SK-N-SH (cell line): ENCODE measurements around the gene AIFM3. TPM values are rescaled to one million over a fixed set of nuclear protein-coding genes. Genes with fewer than 3 reads are reported as not detected.

ENCODE experiments used
- CTCF ChIA-PET: fragments of 300-600, 350-600 bp; formaldehyde crosslinking; extraction: SDS; loops from one replicate; lab custom pipeline; 2021; lab: Yijun Ruan, JAX
- POLR2A ChIA-PET: fragments of 350-600 bp; sonication (Branson Sonifier 250); formaldehyde crosslinking; extraction: SDS; loops from one replicate; lab custom pipeline; 2020; ENCODE audit warnings: antibody characterized with exemption, inconsistent platforms; lab: Yijun Ruan, JAX
- DNase-seq: peaks from one replicate; pipeline ENCODE4 v3.0.0; 2012
- H2AFZ ChIP-seq: fragments of 200-600 bp; sonication (generic); 2 replicates; pipeline ENCODE4 v1.8.1; 2016; ENCODE audit warnings: antibody characterized with exemption, mild to moderate bottlenecking, low read depth
- H3F3A ChIP-seq: fragments of 200-600 bp; sonication (generic); replicated peaks from 2 replicates; pipeline ENCODE3; 2016; ENCODE audit warnings: antibody characterized with exemption, mild to moderate bottlenecking; ENCODE audit not compliant: insufficient read depth
- H3K27ac ChIP-seq, 2 experiments: fragments of 200-500 bp in 1 of 2; fragments of 200-600 bp in 1 of 2; sonication (Bioruptor generic) in 1 of 2; sonication (generic), shearing (Covaris generic) in 1 of 2; 2 replicates each; pipeline versions ENCODE4 v1.5.1 to v1.6.1; 2014 to 2016; ENCODE audit warnings: low read depth in 2 of 2, inconsistent platforms in 1 of 2, low read length in 1 of 2, mild to moderate bottlenecking in 1 of 2, mixed read lengths in 1 of 2
- H3K27me3 ChIP-seq: fragments of 200-600 bp; sonication (generic), shearing (Covaris generic); 2 replicates; pipeline ENCODE4 v1.6.1; 2016; ENCODE audit warnings: mixed run types; ENCODE audit not compliant: insufficient read depth
- H3K36me3 ChIP-seq, 2 experiments: fragments of 200-500 bp in 1 of 2; fragments of 200-600 bp in 1 of 2; sonication (Bioruptor generic) in 1 of 2; sonication (generic) in 1 of 2; replicated peaks in 1 of 2; 2 replicates each; pipeline versions ENCODE3 to v1.5.1; 2014 to 2016; ENCODE audit warnings: low read length in 1 of 2, mild to moderate bottlenecking in 1 of 2; ENCODE audit not compliant: insufficient read depth in 2 of 2, control insufficient read depth in 1 of 2
- H3K4me1 ChIP-seq, 2 experiments: fragments of 200-500 bp in 1 of 2; fragments of 200-600 bp in 1 of 2; sonication (Bioruptor generic) in 1 of 2; sonication (generic), shearing (Covaris generic) in 1 of 2; 2 replicates each; pipeline versions ENCODE4 v1.5.1 to v1.6.1; 2014 to 2016; ENCODE audit warnings: low read depth in 1 of 2, low read length in 1 of 2, mixed run types in 1 of 2; ENCODE audit not compliant: insufficient read depth in 2 of 2, control insufficient read depth in 1 of 2
- H3K4me2 ChIP-seq: fragments of 200-600 bp; sonication (generic), shearing (Covaris generic); 2 replicates; pipeline ENCODE4 v1.6.1; 2017; ENCODE audit warnings: mixed run types
- H3K4me3 ChIP-seq, 2 experiments: fragments of 200-500 bp in 1 of 2; fragments of 200-600 bp in 1 of 2; sonication (Bioruptor generic) in 1 of 2; sonication (generic), shearing (Covaris generic) in 1 of 2; 2 replicates each; pipeline versions ENCODE4 v1.5.1 to v1.8.1; 2014 to 2016; ENCODE audit warnings: low read depth in 2 of 2, inconsistent platforms in 1 of 2, low read length in 1 of 2, mild to moderate bottlenecking in 1 of 2, mixed read lengths in 1 of 2, moderate library complexity in 1 of 2
- H3K79me2 ChIP-seq: fragments of 200-600 bp; sonication (generic); 2 replicates; pipeline ENCODE4 v1.8.1; 2017; ENCODE audit warnings: mild to moderate bottlenecking; ENCODE audit not compliant: insufficient read depth
- H3K9ac ChIP-seq: fragments of 200-600 bp; sonication (generic); 2 replicates; pipeline ENCODE4 v1.6.1; 2017; ENCODE audit warnings: mixed run types
- H3K9me2 ChIP-seq: fragments of 200-600 bp; sonication (generic); 2 replicates; pipeline ENCODE4 v1.6.1; 2017; ENCODE audit warnings: mixed run types
- H3K9me3 ChIP-seq: fragments of 200-600 bp; sonication (generic); 2 replicates; pipeline ENCODE4 v1.6.1; 2017; ENCODE audit warnings: mixed run types, mild to moderate bottlenecking, moderate library complexity
- H4K20me1 ChIP-seq: fragments of 200-600 bp; sonication (generic); 2 replicates; pipeline ENCODE4 v1.6.1; 2017; ENCODE audit warnings: mild to moderate bottlenecking, mixed run types; ENCODE audit not compliant: insufficient read depth
- CHD2 ChIP-seq: fragments of 150-350 bp; IDR thresholded peaks from 2 replicates; pipeline ENCODE4 v1.6.1; 2018; ENCODE audit warnings: low read length; ENCODE audit not compliant: partially characterized antibody
- ELF1 ChIP-seq: IDR thresholded peaks from 2 replicates; pipeline ENCODE4 v1.4.0; 2012
- EP300 ChIP-seq, 2 experiments: IDR thresholded peaks; 2 replicates each; pipeline versions ENCODE4 v1.4.0 to v1.6.1; 2012; ENCODE audit warnings: borderline replicate concordance in 1 of 2, low read depth in 1 of 2, low read length in 1 of 2
- FOXJ3 ChIP-seq: sonication (generic); formaldehyde crosslinking; IDR thresholded peaks from 2 replicates; pipeline ENCODE4 v1.5.1; 2020; ENCODE audit warnings: mild to moderate bottlenecking, missing genetic modification reagents
- GATA2 ChIP-seq: sonication (generic); formaldehyde crosslinking; IDR thresholded peaks from 2 replicates; pipeline ENCODE4 v1.5.0; 2020; ENCODE audit warnings: mild to moderate bottlenecking, missing genetic modification reagents
- JUND ChIP-seq: IDR thresholded peaks from 2 replicates; pipeline ENCODE4 v1.4.0; 2012
- MXI1 ChIP-seq: IDR thresholded peaks from 2 replicates; pipeline ENCODE4 v1.6.1; 2012; ENCODE audit warnings: mild to moderate bottlenecking, low read depth, low read length, improper control_type of control experiment
- RAD21 ChIP-seq: IDR thresholded peaks from 2 replicates; pipeline ENCODE4 v1.6.1; 2012; ENCODE audit warnings: mild to moderate bottlenecking, low read length
- REST ChIP-seq: IDR thresholded peaks from 2 replicates; pipeline ENCODE4 v1.6.1; 2012; ENCODE audit warnings: mild to moderate bottlenecking, low read depth, low read length, moderate library complexity
- RFX5 ChIP-seq: IDR thresholded peaks from 2 replicates; pipeline ENCODE4 v1.6.1; 2012; ENCODE audit warnings: mild to moderate bottlenecking, improper control_type of control experiment, low read length
- SIN3A ChIP-seq: IDR thresholded peaks from 2 replicates; pipeline ENCODE4 v1.6.1; 2012; ENCODE audit warnings: low read depth, mild to moderate bottlenecking, low read length, moderate library complexity, borderline replicate concordance
- SMC3 ChIP-seq: IDR thresholded peaks from 2 replicates; pipeline ENCODE4 v1.6.1; 2012; ENCODE audit warnings: low read depth, low read length, improper control_type of control experiment
- TAF1 ChIP-seq: IDR thresholded peaks from 2 replicates; pipeline ENCODE4 v1.6.1; 2012; ENCODE audit warnings: low read depth, mild to moderate bottlenecking, low read length, moderate library complexity, borderline replicate concordance
- TCF12 ChIP-seq: IDR thresholded peaks from 2 replicates; pipeline ENCODE4 v1.4.0; 2012
- YY1 ChIP-seq: IDR thresholded peaks from 2 replicates; pipeline ENCODE4 v1.4.0; 2012; ENCODE audit warnings: low read depth, mild to moderate bottlenecking
- WGBS: methylation state at CpG from one replicate; pipeline ENCODE4 v1.1.6; 2017; ENCODE audit warnings: low lambda C conversion rate; 5-methylcytosine and 5-hydroxymethylcytosine counted together
- polyA plus RNA-seq, 3 experiments: library from polyadenylated mRNA; depleted of rRNA; stranded (reverse); fragments of >200 nt; gene quantifications; 2 replicates each; pipeline ENCODE4 v1.2.3, GENCODE V29; 2012
- TF ChIP-seq, protein P1 (sequence below): IDR thresholded peaks from 2 replicates; pipeline ENCODE4 v1.4.0; 2012; ENCODE audit warnings: low read depth
- TF ChIP-seq, protein P2 (sequence below): IDR thresholded peaks from 2 replicates; pipeline ENCODE4; 2012
- TF ChIP-seq, protein P3 (sequence below): fragments of 150-350 bp; IDR thresholded peaks from 2 replicates; pipeline ENCODE4 v1.6.1; 2016; ENCODE audit warnings: mild to moderate bottlenecking, low read depth, low read length

AIFM3 gene
- polyA plus RNA-seq, 1 of the 3 experiments (the other 2 are of a cell fraction): 1.7 TPM

DNA sequence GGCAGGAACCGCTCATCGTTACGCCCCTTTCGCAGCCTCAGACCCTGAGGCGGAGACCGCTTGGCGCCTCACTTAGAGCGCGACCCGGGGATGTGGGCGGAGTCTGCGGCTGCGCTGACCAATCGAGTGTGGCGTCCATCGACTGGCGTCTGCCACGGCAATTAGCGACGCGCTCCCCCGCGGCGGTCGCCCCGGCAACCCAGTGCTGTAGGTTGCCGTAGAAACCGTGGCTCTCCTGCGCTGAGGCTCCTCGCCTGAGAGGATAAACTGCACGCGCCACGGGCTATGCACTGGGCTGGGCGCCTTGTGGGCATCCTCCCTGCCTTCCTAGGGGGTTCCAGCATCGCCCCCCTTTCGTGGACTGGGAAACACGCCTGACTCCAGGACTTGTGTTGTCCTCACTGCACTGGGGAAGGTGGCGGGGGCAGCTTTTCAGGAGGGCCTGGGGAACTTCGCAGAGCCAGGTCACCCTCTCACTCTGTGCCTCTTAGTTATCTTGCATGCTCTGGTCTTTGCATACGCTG is 47.2 kb downstream of the AIFM3 start:
- H3K9ac ChIP-seq: peak overlapping the region; percentile 82
- peaks cover 7% of the 10 kb centered on the region; the same call in 1 of the 2 replicates for H3K79me2 ChIP-seq
- no peaks in the 10 kb centered on the region for H3K9me2 ChIP-seq
- peak overlapping the region; percentile 95 for H3K4me2 ChIP-seq
- H3K9me3 ChIP-seq: no peaks in the 10 kb centered on the region
- peaks cover 5% of the 10 kb centered on the region for H3F3A ChIP-seq
- TF ChIP-seq, protein P1, sequence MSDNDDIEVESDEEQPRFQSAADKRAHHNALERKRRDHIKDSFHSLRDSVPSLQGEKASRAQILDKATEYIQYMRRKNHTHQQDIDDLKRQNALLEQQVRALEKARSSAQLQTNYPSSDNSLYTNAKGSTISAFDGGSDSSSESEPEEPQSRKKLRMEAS: peak; percentile 58; the same call in 1 of the 2 replicates
- TF ChIP-seq RFX5 (peak; percentile 68), REST (no peak), MXI1 (peak; percentile 96), EP300 (IDR thresholded peaks at IDR 0.05; ENCODE audit: borderline replicate concordance in 1 of 2, low read depth in 1 of 2, low read length in 1 of 2) (peak in 1 of 2 experiments; percentile 42; a peak in 1 of 4 replicates)
- TF ChIP-seq, protein P2, sequence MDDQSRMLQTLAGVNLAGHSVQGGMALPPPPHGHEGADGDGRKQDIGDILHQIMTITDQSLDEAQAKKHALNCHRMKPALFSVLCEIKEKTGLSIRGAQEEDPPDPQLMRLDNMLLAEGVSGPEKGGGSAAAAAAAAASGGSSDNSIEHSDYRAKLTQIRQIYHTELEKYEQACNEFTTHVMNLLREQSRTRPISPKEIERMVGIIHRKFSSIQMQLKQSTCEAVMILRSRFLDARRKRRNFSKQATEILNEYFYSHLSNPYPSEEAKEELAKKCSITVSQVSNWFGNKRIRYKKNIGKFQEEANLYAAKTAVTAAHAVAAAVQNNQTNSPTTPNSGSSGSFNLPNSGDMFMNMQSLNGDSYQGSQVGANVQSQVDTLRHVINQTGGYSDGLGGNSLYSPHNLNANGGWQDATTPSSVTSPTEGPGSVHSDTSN: peak; percentile 90
- TF ChIP-seq, all 33 proteins: peak for 5
- H2AFZ ChIP-seq: peak overlapping the region; percentile 92
- no peaks in the 10 kb centered on the region for H4K20me1 ChIP-seq
- POLR2A ChIA-PET: interaction anchor here (1.1 to 4.0 kb wide), 8 partner anchors 11 to 129 kb away, joined by 3 to 34 read pairs (median 6); partner anchors contain the start of genes LRRC74B, LZTR1 and THAP7
- peaks cover 15 to 45% of the 10 kb centered on the region in 2 experiments; a peak in 3 of 4 replicates for H3K4me1 ChIP-seq
- H3K36me3 ChIP-seq: no peaks in the 10 kb centered on the region
- no peaks in the 10 kb centered on the region for H3K27me3 ChIP-seq
- H3K4me3 ChIP-seq: peak overlapping the region; percentile 76 to 78
- H3K27ac ChIP-seq: peak overlapping the region; percentile 71 to 97
- WGBS: 2% methylated on average over 8 of the region's 40 CpGs
- peak; percentile 96 for DNase-seq
- CTCF ChIA-PET: interaction anchor here (0.9 to 1.6 kb wide), 4 partner anchors 88 to 209 kb away, joined by 3 to 5 read pairs (median 3); no protein-coding TSS in a partner anchor

GRCh38 chr22:21014726-21015465 is 47.8 kb downstream of the AIFM3 start, which contains the start of gene P2RX6:
Gene P2RX6, plus strand, starts transcription at chr22:21015165. Its CDS starts 10 bp downstream, at chr22:21015175.
- Histone ChIP-seq H4K20me1 (no peaks in the 10 kb centered on the region), H3K27me3 (no peaks in the 10 kb centered on the region), H3K4me1 (peaks cover 15 to 45% of the 10 kb centered on the region in 2 experiments; a peak in 3 of 4 replicates), H3F3A (peaks cover 5% of the 10 kb centered on the region), H3K9me3 (no peaks in the 10 kb centered on the region), H3K4me3 (peak within 1 kb of the TSS; percentile 76 to 78), H3K36me3 (no peaks in the 10 kb centered on the region), H2AFZ (peak within 1 kb of the TSS; percentile 92), H3K27ac (peak within 1 kb of the TSS; percentile 71 to 97), H3K79me2 (peaks cover 7% of the 10 kb centered on the region; the same call in 1 of the 2 replicates), H3K9ac (peak within 1 kb of the TSS; percentile 82), H3K4me2 (peak within 1 kb of the TSS; percentile 95), H3K9me2 (no peaks in the 10 kb centered on the region)
- WGBS: 8% methylated on average over 11 of the region's 12 CpGs
- CTCF ChIA-PET: interaction anchor here (0.9 to 1.3 kb wide), 4 partner anchors 87 to 632 kb away, joined by 3 to 5 read pairs (median 3); no protein-coding TSS in a partner anchor
- POLR2A ChIA-PET: interaction anchor here (1.1 to 4.0 kb wide), 9 partner anchors 12 to 592 kb away, joined by 3 to 34 read pairs (median 5); partner anchors contain the start of genes LRRC74B, LZTR1 and THAP7
- peak; percentile 84 for DNase-seq
- TF ChIP-seq SMC3 (0 out of 2 replicates have a peak, but pooled peaks have one; percentile 1), YY1 (no peak), ELF1 (no peak), TAF1 (no peak), RFX5 (no peak), GATA2 (peak; percentile 87), RAD21 (peak; percentile 17; the same call in 1 of the 2 replicates), FOXJ3 (CRISPR knock-in tag) (peak; percentile 86), JUND (no peak; the same call in 1 of the 2 replicates), SIN3A (no peak), TCF12 (peak; percentile 66; the same call in 1 of the 2 replicates), EP300 (IDR thresholded peaks at IDR 0.05; ENCODE audit: borderline replicate concordance in 1 of 2, low read depth in 1 of 2, low read length in 1 of 2) (peak in 1 of 2 experiments; percentile 59; a peak in 1 of 4 replicates), CHD2 (no peak)
- TF ChIP-seq, protein P3, sequence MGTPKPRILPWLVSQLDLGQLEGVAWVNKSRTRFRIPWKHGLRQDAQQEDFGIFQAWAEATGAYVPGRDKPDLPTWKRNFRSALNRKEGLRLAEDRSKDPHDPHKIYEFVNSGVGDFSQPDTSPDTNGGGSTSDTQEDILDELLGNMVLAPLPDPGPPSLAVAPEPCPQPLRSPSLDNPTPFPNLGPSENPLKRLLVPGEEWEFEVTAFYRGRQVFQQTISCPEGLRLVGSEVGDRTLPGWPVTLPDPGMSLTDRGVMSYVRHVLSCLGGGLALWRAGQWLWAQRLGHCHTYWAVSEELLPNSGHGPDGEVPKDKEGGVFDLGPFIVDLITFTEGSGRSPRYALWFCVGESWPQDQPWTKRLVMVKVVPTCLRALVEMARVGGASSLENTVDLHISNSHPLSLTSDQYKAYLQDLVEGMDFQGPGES: no peak
- TF ChIP-seq, protein P1: peak; percentile 52
